Measurements from ENCODE around the gene NRARP. TPM values are rescaled to one million over a fixed set of nuclear protein-coding genes. Genes with fewer than 3 reads are reported as not detected.

The NRARP gene
- total RNA-seq, 1 experiment from 2014 or later, result 51.5 TPM

DNA sequence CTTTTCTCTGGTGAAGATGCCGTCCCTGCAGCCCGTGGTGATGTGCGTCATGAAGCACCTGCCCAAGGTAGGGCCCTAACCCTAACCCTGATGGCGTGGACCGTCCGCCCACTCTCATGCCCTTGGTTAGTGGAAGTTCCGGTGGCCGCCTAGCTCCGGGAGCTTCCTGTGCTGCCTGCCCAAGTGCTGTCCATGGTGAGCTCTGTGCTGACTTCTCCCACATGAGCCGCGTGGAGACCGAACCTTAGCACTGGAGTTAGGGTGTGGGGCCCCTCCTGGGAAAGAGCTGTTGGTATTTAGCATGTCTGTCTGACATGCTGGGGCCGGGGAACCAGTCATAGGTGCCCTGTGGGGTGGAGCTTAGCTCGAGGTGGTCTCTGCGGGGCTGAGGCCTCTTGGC, 45.7 kb downstream of the NRARP start:
- Mint-ChIP-seq H3K4me1 (peaks cover 5% of the 10 kb centered on the region), H3K4me3 (peak overlapping the region; percentile 83), H3K36me3 (peaks cover 16% of the 10 kb centered on the region), H3K9me3 (no peaks in the 10 kb centered on the region), H3K27me3 (ENCODE audit: low read depth) (peaks cover 7% of the 10 kb centered on the region; the same call in 1 of the 2 replicates), H3K27ac (no peak overlapping the region)
- ATAC-seq, result no peak
- POLR2A ChIA-PET, result interaction anchor here (1.5 kb wide), 1 partner anchor 16 kb away, joined by 8 read pairs; the partner anchor contains the start of gene TUBB4B
- no peak for TF ChIP-seq TP53 (CRISPR knock-in tag; IDR thresholded peaks at IDR 0.05)
- TF ChIP-seq, protein P1, sequence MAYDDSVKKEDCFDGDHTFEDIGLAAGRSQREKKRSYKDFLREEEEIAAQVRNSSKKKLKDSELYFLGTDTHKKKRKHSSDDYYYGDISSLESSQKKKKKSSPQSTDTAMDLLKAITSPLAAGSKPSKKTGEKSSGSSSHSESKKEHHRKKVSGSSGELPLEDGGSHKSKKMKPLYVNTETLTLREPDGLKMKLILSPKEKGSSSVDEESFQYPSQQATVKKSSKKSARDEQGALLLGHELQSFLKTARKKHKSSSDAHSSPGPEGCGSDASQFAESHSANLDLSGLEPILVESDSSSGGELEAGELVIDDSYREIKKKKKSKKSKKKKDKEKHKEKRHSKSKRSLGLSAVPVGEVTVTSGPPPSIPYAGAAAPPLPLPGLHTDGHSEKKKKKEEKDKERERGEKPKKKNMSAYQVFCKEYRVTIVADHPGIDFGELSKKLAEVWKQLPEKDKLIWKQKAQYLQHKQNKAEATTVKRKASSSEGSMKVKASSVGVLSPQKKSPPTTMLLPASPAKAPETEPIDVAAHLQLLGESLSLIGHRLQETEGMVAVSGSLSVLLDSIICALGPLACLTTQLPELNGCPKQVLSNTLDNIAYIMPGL (CRISPR knock-in tag; IDR thresholded peaks at IDR 0.05), result 0 out of 2 replicates have a peak, but pooled peaks have one; percentile 13
- TF ChIP-seq, protein P2, sequence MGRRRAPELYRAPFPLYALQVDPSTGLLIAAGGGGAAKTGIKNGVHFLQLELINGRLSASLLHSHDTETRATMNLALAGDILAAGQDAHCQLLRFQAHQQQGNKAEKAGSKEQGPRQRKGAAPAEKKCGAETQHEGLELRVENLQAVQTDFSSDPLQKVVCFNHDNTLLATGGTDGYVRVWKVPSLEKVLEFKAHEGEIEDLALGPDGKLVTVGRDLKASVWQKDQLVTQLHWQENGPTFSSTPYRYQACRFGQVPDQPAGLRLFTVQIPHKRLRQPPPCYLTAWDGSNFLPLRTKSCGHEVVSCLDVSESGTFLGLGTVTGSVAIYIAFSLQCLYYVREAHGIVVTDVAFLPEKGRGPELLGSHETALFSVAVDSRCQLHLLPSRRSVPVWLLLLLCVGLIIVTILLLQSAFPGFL (CRISPR knock-in tag; IDR thresholded peaks at IDR 0.05; ENCODE audit: borderline replicate concordance), result no peak
- TF ChIP-seq ZNF232 (CRISPR knock-in tag; IDR thresholded peaks at IDR 0.05), result no peak
- no peak for TF ChIP-seq ZNF671 (CRISPR knock-in tag; IDR thresholded peaks at IDR 0.05)
- TF ChIP-seq, protein P3, sequence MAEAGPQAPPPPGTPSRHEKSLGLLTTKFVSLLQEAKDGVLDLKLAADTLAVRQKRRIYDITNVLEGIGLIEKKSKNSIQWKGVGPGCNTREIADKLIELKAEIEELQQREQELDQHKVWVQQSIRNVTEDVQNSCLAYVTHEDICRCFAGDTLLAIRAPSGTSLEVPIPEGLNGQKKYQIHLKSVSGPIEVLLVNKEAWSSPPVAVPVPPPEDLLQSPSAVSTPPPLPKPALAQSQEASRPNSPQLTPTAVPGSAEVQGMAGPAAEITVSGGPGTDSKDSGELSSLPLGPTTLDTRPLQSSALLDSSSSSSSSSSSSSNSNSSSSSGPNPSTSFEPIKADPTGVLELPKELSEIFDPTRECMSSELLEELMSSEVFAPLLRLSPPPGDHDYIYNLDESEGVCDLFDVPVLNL (CRISPR knock-in tag; IDR thresholded peaks at IDR 0.05; ENCODE audit: borderline replicate concordance, low read depth), result no peak
- TF ChIP-seq NR3C1 (CRISPR knock-in tag; conservative IDR thresholded peaks at IDR 0.05; ENCODE audit: low read depth), result no peak
- no peak for DNase-seq (ENCODE audit: low spot score)
- CTCF ChIA-PET, result interaction anchor here (0.7 to 1.6 kb wide), 4 partner anchors 12 to 40 kb away, joined by 3 to 10 read pairs (median 7); partner anchors contain the start of gene TOR4A

DNA sequence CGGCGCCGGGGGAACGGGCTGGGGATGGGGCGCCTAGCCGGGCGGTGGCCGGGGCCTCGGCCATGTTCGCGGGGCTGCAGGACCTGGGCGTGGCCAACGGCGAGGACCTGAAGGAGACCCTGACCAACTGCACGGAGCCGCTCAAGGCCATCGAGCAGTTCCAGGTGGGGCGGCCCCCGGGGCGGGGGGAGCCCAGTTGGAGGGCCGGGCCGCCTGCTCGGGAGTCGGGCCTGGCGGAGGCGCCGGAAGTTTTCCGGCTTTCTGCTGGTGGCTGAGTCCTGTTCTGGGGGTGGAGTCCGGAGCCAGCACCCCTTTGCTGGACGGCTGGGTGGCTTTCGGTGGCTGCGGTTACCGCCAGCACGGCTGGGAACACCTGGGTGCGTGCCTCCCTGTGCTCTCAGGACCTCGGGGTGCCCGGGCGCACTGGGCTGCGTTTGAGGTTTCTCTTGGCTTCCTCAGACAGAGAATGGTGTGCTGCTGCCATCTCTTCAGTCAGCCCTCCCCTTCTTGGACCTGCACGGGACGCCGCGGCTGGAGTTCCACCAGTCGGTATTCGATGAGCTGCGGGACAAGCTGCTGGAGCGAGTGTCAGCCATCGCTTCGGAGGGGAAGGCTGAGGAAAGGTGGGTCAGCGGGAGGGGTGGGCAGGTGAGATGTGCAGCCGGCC, 46.5 kb downstream of the NRARP start:
- Mint-ChIP-seq H3K36me3 (peaks cover 16% of the 10 kb centered on the region), H3K27me3 (ENCODE audit: low read depth) (peaks cover 7% of the 10 kb centered on the region; the same call in 1 of the 2 replicates), H3K27ac (no peak overlapping the region), H3K4me3 (peak overlapping the region; percentile 83), H3K9me3 (no peaks in the 10 kb centered on the region), H3K4me1 (peaks cover 8% of the 10 kb centered on the region)
- ATAC-seq (peak; percentile 38), DNase-seq (ENCODE audit: low spot score) (peak; percentile 57)
- ChIA-PET POLR2A (interaction anchor here (1.5 to 1.6 kb wide), 2 partner anchors 15 to 55 kb away, joined by 4 to 8 read pairs; partner anchors contain the start of genes TPRN and TUBB4B), CTCF (interaction anchor here (0.8 to 4.6 kb wide), 9 partner anchors 11 to 192 kb away, joined by 3 to 59 read pairs (median 7); partner anchors contain the start of gene TOR4A)
- TF ChIP-seq ZNF396 (CRISPR knock-in tag; IDR thresholded peaks at IDR 0.05; ENCODE audit: borderline replicate concordance), result no peak
- TF ChIP-seq SP1 (CRISPR knock-in tag; conservative IDR thresholded peaks at IDR 0.05), result peak; percentile 27; the same call in 1 of the 2 replicates
- TF ChIP-seq, protein P1 (CRISPR knock-in tag; IDR thresholded peaks at IDR 0.05), result 0 out of 2 replicates have a peak, but pooled peaks have one; percentile 3
- TF ChIP-seq, protein P4, sequence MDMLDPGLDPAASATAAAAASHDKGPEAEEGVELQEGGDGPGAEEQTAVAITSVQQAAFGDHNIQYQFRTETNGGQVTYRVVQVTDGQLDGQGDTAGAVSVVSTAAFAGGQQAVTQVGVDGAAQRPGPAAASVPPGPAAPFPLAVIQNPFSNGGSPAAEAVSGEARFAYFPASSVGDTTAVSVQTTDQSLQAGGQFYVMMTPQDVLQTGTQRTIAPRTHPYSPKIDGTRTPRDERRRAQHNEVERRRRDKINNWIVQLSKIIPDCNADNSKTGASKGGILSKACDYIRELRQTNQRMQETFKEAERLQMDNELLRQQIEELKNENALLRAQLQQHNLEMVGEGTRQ (CRISPR knock-in tag; IDR thresholded peaks at IDR 0.05), result peak; percentile 18; the same call in 1 of the 2 replicates

Measured in WTC11 (cell line).